ENCODE data around the gene KIAA0319L. TPM values are rescaled to one million over a fixed set of nuclear protein-coding genes. Genes with fewer than 3 reads are reported as not detected.

Gene KIAA0319L
- total and polyA plus RNA-seq, 2 donors (not counting 3 experiments of a cell fraction or from before 2014, with no cell fraction given) = 31.4 to 43.4 TPM

DNA sequence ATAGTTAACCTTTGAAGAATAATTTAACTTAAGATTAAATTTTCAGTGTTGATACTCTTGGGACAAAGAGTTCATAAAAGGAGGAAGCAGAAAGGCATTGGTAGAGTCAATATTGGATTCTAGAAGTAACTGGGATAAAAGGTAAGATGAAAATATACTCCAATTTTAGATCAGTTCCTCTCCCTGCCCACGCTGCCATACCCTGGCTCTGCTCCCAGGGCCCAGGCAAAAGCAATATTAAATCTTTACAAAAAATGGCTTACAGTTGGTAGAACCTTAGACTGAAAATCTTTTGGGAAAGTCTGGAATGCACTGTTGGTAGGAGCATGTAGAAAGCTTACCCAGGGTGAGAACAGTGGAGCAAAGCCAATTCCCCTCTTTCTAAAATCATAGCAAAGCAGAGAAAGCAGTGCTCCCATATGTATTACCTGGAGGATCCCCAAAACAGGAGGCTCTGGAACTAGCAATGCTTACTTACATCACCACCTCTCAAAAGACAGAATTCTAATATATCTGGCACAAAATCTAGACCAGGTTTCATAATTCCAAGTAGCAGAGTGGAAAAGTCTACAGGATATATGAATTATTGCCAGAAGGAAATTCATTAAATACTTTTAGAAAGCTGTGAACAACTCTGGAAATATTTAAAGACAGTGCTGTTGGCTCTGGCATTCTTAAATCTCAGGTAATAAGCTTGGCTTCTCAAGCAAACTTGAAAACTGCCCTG lies 24.5 kb downstream of the KIAA0319L start:
- intact Hi-C loops (cut with micrococcal nuclease) = no loop called here
- Histone ChIP-seq H3K4me3 (replicated peaks in 1 of 3; ENCODE audit: insufficient read depth in 1 of 3, low read depth in 1 of 3, low read length in 3 of 3) (no peak overlapping the region), H2AFZ (ENCODE audit: low read depth, low read length) (no peak overlapping the region), H3K27ac (ENCODE audit: insufficient read depth, low read depth, low read length) (no peak overlapping the region), H4K20me1 (replicated peaks; ENCODE audit: control insufficient read depth, extremely low read depth, insufficient read depth, low read length) (peaks cover 3% of the 10 kb centered on the region), H3K9ac (replicated peaks; ENCODE audit: extremely low read depth, insufficient read depth, low read length) (no peak overlapping the region), H3K79me2 (ENCODE audit: control insufficient read depth, insufficient read depth, low read length) (no peaks in the 10 kb centered on the region), H3K4me1 (ENCODE audit: control insufficient read depth, extremely low read depth, insufficient read depth, low read length) (no peaks in the 10 kb centered on the region), H3K9me1 (replicated peaks; ENCODE audit: control insufficient read depth, extremely low read depth, insufficient read depth, low read length) (no peaks in the 10 kb centered on the region), H3K27me3 (ENCODE audit: control insufficient read depth in 2 of 2, insufficient read depth in 2 of 2, low read length in 2 of 2) (no peaks in the 10 kb centered on the region), H3K9me3 (replicated peaks; ENCODE audit: control insufficient read depth, insufficient read depth, low read length) (no peaks in the 10 kb centered on the region), H3K4me2 (ENCODE audit: insufficient read depth, low read length) (no peak overlapping the region), H3K36me3 (ENCODE audit: control insufficient read depth in 2 of 2, extremely low read depth in 1 of 2, insufficient read depth in 2 of 2, low read length in 2 of 2) (peaks cover 0 to 5% of the 10 kb centered on the region in 2 experiments)
- CTCF ChIA-PET = interaction anchor here (1.3 kb wide), 1 partner anchor 17 kb away, joined by 3 read pairs; no protein-coding TSS in a partner anchor
- POLR2A ChIA-PET = no interaction called here
- no TSS peak for BruUV-seq (replicated peaks)
- DNase-seq (ENCODE audit: low read depth, low spot score) (peak; percentile 12), FAIRE-seq (no peak)
- dilution Hi-C loops (cut with MboI; ENCODE audit: extremely low pct_ligation_motif_present, low sequenced_read_pairs) = no loop called here
- TF ChIP-seq EZH2 (IDR thresholded peaks at IDR 0.05; ENCODE audit: borderline replicate concordance, low read depth, low read length, severe bottlenecking) (no peak), JUN (IDR thresholded peaks at IDR 0.05; ENCODE audit: borderline replicate concordance, insufficient read depth, insufficient read length, low read depth) (no peak), GATA2 (IDR thresholded peaks at IDR 0.05; ENCODE audit: insufficient read depth, insufficient read length, low read depth, low read length) (no peak), POLR2AphosphoS5 (IDR thresholded peaks at IDR 0.05; ENCODE audit: insufficient read depth, low read depth, low read length) (no peak)

- CTCF ChIA-PET = no interaction called here
Measured at GRCh38 chr1:35531368-35531767, 25.8 kb downstream of the KIAA0319L start.

More at GRCh38 chr1:35531368-35531767, 25.8 kb downstream of the KIAA0319L start:
- Histone ChIP-seq H3K4me3 (replicated peaks in 1 of 3; ENCODE audit: insufficient read depth in 1 of 3, low read depth in 1 of 3, low read length in 3 of 3) (no peak overlapping the region), H3K9me1 (replicated peaks; ENCODE audit: control insufficient read depth, extremely low read depth, insufficient read depth, low read length) (no peaks in the 10 kb centered on the region), H3K9me3 (replicated peaks; ENCODE audit: control insufficient read depth, insufficient read depth, low read length) (no peaks in the 10 kb centered on the region), H3K27me3 (ENCODE audit: control insufficient read depth in 2 of 2, insufficient read depth in 2 of 2, low read length in 2 of 2) (no peaks in the 10 kb centered on the region), H3K4me2 (ENCODE audit: insufficient read depth, low read length) (no peak overlapping the region), H3K9ac (replicated peaks; ENCODE audit: extremely low read depth, insufficient read depth, low read length) (no peak overlapping the region), H3K27ac (ENCODE audit: insufficient read depth, low read depth, low read length) (no peak overlapping the region), H3K36me3 (ENCODE audit: control insufficient read depth in 2 of 2, extremely low read depth in 1 of 2, insufficient read depth in 2 of 2, low read length in 2 of 2) (peaks cover 0 to 5% of the 10 kb centered on the region in 2 experiments), H4K20me1 (replicated peaks; ENCODE audit: control insufficient read depth, extremely low read depth, insufficient read depth, low read length) (peaks cover 3% of the 10 kb centered on the region), H3K4me1 (ENCODE audit: control insufficient read depth, extremely low read depth, insufficient read depth, low read length) (no peaks in the 10 kb centered on the region), H2AFZ (ENCODE audit: low read depth, low read length) (no peak overlapping the region), H3K79me2 (ENCODE audit: control insufficient read depth, insufficient read depth, low read length) (no peaks in the 10 kb centered on the region)
- intact Hi-C loops (cut with micrococcal nuclease) = no loop called here
- FAIRE-seq (no peak), DNase-seq (ENCODE audit: low read depth, low spot score) (no peak)
- POLR2A ChIA-PET = no interaction called here
- dilution Hi-C loops (cut with MboI; ENCODE audit: extremely low pct_ligation_motif_present, low sequenced_read_pairs) = no loop called here
- TF ChIP-seq JUN (IDR thresholded peaks at IDR 0.05; ENCODE audit: borderline replicate concordance, insufficient read depth, insufficient read length, low read depth) = no peak
- TF ChIP-seq, protein P1, sequence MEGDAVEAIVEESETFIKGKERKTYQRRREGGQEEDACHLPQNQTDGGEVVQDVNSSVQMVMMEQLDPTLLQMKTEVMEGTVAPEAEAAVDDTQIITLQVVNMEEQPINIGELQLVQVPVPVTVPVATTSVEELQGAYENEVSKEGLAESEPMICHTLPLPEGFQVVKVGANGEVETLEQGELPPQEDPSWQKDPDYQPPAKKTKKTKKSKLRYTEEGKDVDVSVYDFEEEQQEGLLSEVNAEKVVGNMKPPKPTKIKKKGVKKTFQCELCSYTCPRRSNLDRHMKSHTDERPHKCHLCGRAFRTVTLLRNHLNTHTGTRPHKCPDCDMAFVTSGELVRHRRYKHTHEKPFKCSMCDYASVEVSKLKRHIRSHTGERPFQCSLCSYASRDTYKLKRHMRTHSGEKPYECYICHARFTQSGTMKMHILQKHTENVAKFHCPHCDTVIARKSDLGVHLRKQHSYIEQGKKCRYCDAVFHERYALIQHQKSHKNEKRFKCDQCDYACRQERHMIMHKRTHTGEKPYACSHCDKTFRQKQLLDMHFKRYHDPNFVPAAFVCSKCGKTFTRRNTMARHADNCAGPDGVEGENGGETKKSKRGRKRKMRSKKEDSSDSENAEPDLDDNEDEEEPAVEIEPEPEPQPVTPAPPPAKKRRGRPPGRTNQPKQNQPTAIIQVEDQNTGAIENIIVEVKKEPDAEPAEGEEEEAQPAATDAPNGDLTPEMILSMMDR (IDR thresholded peaks at IDR 0.05; ENCODE audit: extremely low read depth in 1 of 2, insufficient read depth in 1 of 2, low read depth in 1 of 2, low read length in 2 of 2) = no peak
- no peak for TF ChIP-seq MAX (IDR thresholded peaks at IDR 0.05; ENCODE audit: insufficient read depth, insufficient read length)
- TF ChIP-seq FOS (IDR thresholded peaks at IDR 0.05; ENCODE audit: borderline replicate concordance, insufficient read depth, low read length) = no peak
- no peak for TF ChIP-seq GATA2 (IDR thresholded peaks at IDR 0.05; ENCODE audit: insufficient read depth, insufficient read length, low read depth, low read length)
- no peak for TF ChIP-seq POLR2A (IDR thresholded peaks at IDR 0.05; ENCODE audit: low read depth, low read length)
- TF ChIP-seq MYC (IDR thresholded peaks at IDR 0.05; ENCODE audit: low read depth, low read length) = no peak
- no peak for TF ChIP-seq EZH2 (IDR thresholded peaks at IDR 0.05; ENCODE audit: borderline replicate concordance, low read depth, low read length, severe bottlenecking)
- TF ChIP-seq POLR2AphosphoS5 (IDR thresholded peaks at IDR 0.05; ENCODE audit: insufficient read depth, low read depth, low read length) = no peak
- no TSS peak for BruUV-seq (replicated peaks)
